Colonic mucosa (tissue), 4 donors: ENCODE results near the gene TUBG2. TPM values are rescaled to one million over a fixed set of nuclear protein-coding genes. Genes with fewer than 3 reads are reported as not detected.

ENCODE experiments used
- DNase-seq: peaks from one replicate; pipeline ENCODE4 v3.0.0-alpha.2; 2020
- H3K27ac ChIP-seq: fragments of 200-600 bp; one replicate; pipeline ENCODE4 v1.8.0; 2021
- H3K27me3 ChIP-seq: fragments of 200-600 bp; one replicate; pipeline ENCODE4 v1.8.0; 2021
- H3K36me3 ChIP-seq: fragments of 200-600 bp; one replicate; pipeline ENCODE4 v1.8.0; 2021
- H3K4me1 ChIP-seq: fragments of 200-600 bp; one replicate; pipeline ENCODE4 v1.8.0; 2021; ENCODE audit warnings: mild to moderate bottlenecking
- H3K4me3 ChIP-seq: fragments of 200-600 bp; one replicate; pipeline ENCODE4 v1.8.0; 2021
- H3K9ac ChIP-seq, 2 donors: one replicate each; pipeline ENCODE4 v1.7.0; 2013; ENCODE audit warnings: control low read depth in 2 of 2, low read depth in 2 of 2, low read length in 2 of 2
- H3K9me3 ChIP-seq: fragments of 200-600 bp; one replicate; pipeline ENCODE4 v1.8.0; 2021
- intact Hi-C: fragments of 100-400 bp; cut with DNase I; formaldehyde crosslinking; loops from one replicate; pipeline ENCODE4 v1.14.1; 2022
- total RNA-seq, 2 donors: library from RNA; stranded (reverse); fragmentation: NEBNext Ultra II Directional in 1 of 2; extraction: Animal tissue kit (Norgen Biotek cat#: 25700) in 1 of 2; gene quantifications; one replicate each; pipeline ENCODE4 v1.2.1, GENCODE V29; 2021
- TF ChIP-seq, protein P1 (sequence below): fragments of 200-600 bp; IDR thresholded peaks from one replicate; pipeline ENCODE4 v1.8.0; 2022; ENCODE audit warnings: antibody characterized with exemption, mild to moderate bottlenecking
- donor health status: healthy.
- donor health status: DM: no; HTN: no; CAD: no.
- donor health status: DM: no; HTN: no; CAD: no.

Gene TUBG2
- total RNA-seq, 2 donors from 2014 or later, result 5.6 to 7.7 TPM

DNA sequence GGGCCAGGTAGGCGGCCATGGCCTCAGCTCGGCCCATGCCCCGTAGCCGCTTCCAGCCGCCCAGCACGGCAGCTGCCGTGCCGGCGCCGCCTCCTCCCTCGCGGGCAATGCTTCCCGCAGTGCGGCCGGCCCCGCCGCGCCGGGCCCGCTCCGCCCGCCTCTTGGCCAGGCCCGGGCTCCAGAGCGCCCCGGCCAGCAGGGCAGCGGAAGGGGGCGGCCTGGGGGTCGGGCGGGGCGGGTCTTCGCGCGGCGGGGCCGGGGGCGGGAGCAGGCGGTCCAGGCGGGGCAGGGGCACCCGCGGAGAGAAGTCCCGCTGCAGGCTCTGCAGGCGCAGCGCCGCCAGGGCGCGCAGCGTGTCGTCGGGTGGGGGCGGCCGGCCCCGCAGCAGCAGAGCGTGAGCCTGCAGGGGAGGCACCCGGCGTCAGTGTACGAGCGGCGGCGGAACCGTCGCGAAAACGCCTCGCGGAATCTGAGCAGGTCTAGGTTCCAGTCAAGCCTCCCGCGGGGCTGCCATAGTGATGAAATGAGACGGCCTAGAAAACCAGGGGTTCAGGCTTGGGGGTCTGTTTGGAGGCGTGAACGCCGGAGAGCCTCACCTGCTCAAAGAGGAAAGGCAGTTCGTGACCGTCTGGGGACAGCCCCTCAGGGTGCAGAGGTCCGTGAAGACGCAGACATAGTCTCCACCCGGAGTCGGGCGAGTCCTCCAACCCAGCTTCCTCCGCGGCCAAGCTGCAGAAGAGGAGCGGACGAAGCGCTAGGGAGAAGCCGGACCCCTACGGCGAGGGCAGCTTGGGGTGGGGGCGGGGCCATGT lies 11.1 kb downstream of the TUBG2 start:
- Histone ChIP-seq H3K4me3 (peak overlapping the region; percentile 23), H3K27ac (no peak overlapping the region), H3K36me3 (peaks cover 4% of the 10 kb centered on the region), H3K4me1 (peaks cover 14% of the 10 kb centered on the region), H3K27me3 (no peaks in the 10 kb centered on the region), H3K9ac (no peak overlapping the region), H3K9me3 (no peaks in the 10 kb centered on the region)
- DNase-seq, result no peak
- intact Hi-C loops, result loop anchor here (5.0 kb wide), 1 partner anchor 63 kb away; the partner anchor contains the start of genes RETREG3 and TUBG1
- TF ChIP-seq, protein P1, sequence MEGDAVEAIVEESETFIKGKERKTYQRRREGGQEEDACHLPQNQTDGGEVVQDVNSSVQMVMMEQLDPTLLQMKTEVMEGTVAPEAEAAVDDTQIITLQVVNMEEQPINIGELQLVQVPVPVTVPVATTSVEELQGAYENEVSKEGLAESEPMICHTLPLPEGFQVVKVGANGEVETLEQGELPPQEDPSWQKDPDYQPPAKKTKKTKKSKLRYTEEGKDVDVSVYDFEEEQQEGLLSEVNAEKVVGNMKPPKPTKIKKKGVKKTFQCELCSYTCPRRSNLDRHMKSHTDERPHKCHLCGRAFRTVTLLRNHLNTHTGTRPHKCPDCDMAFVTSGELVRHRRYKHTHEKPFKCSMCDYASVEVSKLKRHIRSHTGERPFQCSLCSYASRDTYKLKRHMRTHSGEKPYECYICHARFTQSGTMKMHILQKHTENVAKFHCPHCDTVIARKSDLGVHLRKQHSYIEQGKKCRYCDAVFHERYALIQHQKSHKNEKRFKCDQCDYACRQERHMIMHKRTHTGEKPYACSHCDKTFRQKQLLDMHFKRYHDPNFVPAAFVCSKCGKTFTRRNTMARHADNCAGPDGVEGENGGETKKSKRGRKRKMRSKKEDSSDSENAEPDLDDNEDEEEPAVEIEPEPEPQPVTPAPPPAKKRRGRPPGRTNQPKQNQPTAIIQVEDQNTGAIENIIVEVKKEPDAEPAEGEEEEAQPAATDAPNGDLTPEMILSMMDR, result no peak

DNA sequence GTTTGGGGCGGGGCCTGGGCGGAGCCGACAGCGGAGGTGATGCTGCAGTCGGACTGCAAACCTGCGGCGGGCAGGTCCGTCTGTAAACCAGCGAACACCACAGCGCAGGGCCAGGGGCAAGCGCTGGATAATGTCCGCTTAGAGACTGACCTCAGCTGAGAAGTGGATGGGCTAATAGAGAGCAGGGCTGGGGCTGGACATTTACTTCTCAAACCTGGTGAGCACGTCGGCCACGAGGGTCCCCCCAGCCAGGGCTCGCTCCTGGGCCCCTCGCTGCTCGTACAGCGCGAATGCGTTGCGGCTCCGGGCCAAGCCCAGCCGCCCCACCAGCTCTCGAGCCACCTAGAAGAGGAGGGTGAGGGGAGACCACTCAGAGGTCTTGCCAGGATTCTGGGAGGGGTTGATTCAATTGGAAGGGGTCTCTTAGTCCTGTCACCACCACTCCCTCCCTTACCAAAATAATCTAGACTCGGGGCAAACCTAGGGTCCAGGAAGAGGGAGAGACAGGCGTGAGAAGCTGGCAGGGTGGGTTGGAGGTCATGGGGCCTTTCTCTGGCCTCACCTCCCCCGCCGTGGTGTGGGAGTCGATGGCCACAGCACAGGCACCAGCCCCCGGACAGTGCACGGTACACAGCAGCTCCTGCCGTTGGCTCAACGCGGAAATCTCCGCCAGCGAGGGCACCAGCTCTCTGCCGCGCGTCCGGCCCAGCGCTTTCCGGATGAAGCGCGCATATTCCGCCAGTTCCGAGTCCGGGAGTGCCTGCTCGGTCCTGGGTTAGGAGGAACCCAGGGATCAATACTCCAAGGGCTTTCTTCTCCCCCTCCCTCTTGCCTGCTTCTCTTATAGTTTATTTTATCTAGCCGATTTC lies 11.9 kb downstream of the TUBG2 start:
- H3K4me3 ChIP-seq, result peak overlapping the region; percentile 23
- no peaks in the 10 kb centered on the region for H3K9me3 ChIP-seq
- no peaks in the 10 kb centered on the region for H3K27me3 ChIP-seq
- TF ChIP-seq, protein P1, result no peak
- H3K36me3 ChIP-seq, result peaks cover 4% of the 10 kb centered on the region
- no peak overlapping the region for H3K27ac ChIP-seq
- intact Hi-C loops, result loop anchor here (5.0 kb wide), 1 partner anchor 64 kb away; the partner anchor contains the start of genes RETREG3 and TUBG1
- H3K9ac ChIP-seq, result no peak overlapping the region
- peaks cover 19% of the 10 kb centered on the region for H3K4me1 ChIP-seq
- no peak for DNase-seq

DNA sequence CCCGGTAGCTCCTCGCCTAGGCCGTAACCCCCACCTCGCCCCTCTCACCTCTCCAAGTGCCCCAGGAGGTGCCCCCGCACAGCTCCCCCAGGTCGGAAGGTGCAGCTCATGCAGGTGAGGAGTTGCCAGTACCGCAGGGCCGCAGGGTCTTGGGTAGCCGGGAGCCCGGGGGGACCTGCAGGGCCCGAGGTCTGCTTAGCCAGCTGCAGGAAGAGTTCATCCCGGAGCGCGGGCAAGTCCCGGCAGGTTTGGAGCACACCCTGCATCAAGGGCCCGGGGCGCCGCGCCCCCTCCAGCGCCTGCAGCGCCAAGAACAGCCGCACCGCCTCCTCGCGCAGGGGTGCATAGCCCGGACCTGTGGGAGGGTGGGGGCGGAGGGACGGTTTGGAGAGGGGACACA lies 13.0 kb downstream of the TUBG2 start:
- Histone ChIP-seq H3K27ac (no peak overlapping the region), H3K9ac (no peak overlapping the region), H3K4me1 (peaks cover 19% of the 10 kb centered on the region), H3K4me3 (no peak overlapping the region), H3K27me3 (no peaks in the 10 kb centered on the region), H3K36me3 (peaks cover 4% of the 10 kb centered on the region), H3K9me3 (no peaks in the 10 kb centered on the region)
- no peak for DNase-seq
- TF ChIP-seq, protein P1, result no peak
- intact Hi-C loops, result loop anchor here (5.0 kb wide), 1 partner anchor 65 kb away; the partner anchor contains the start of genes RETREG3 and TUBG1

DNA sequence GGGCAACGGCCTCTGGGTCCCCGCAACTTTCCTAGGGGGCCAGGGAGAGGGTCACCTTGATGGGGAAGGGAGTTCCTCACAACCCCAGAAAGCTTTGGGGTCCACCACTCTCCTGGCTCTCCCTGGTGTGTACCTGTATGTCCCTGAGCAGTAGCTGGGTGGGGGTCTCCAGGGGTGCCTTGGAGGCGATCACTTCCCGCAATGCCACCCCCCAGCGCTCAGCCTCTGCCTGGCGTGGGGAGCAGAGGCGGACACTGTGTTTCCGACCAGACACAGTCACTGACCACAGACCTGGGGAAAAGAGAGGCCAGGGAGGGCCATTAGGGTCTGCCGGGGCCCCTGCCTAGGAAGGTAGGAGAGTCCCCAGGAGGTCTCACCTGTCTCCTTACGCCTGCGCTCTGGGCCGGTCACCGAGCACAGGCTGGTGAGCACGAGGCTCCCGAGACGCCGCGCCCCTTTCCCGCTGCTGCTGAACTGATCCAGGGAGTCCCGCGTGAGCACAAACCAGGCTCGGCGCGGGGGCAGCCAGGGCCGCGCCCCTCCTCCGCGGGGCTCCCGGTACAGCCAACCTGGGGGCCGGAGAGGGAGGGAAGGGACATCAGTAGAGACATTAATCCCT lies 14.3 kb downstream of the TUBG2 start:
- Histone ChIP-seq H3K27ac (no peak overlapping the region), H3K9ac (peak overlapping the region; percentile 19 to 30), H3K36me3 (peaks cover 4% of the 10 kb centered on the region), H3K27me3 (no peaks in the 10 kb centered on the region), H3K9me3 (no peaks in the 10 kb centered on the region), H3K4me1 (peaks cover 17% of the 10 kb centered on the region), H3K4me3 (no peak overlapping the region)
- no peak for DNase-seq
- intact Hi-C loops, result loop anchor here (5.0 kb wide), 1 partner anchor 66 kb away; the partner anchor contains the start of genes RETREG3 and TUBG1
- TF ChIP-seq, protein P1, result no peak
